CD4-positive, alpha-beta memory T cell (primary cell): ENCODE results near the gene POPDC3. TPM values are rescaled to one million over a fixed set of nuclear protein-coding genes. Genes with fewer than 3 reads are reported as not detected.

Experiments
- CTCF ChIA-PET: fragments of 350-600 bp; sonication (Branson Sonifier 250); formaldehyde crosslinking; loops from one replicate; lab custom pipeline; 2021; ENCODE audit warnings: inconsistent platforms; ENCODE audit not compliant: partially characterized antibody; lab: Charles Lee
- POLR2A ChIA-PET: fragments of 350-600 bp; sonication (Branson Sonifier 250); formaldehyde crosslinking; loops from one replicate; lab custom pipeline; 2021; ENCODE audit not compliant: partially characterized antibody; lab: Charles Lee
- DNase-seq, 5 donors: peaks; one replicate each; pipeline versions ENCODE4 v3.0.0 to v3.0.0-alpha.2; 2020 to 2022; ENCODE audit warnings: mixed read lengths in 1 of 5
- H3K27ac ChIP-seq: one replicate; pipeline ENCODE4 v1.7.0; 2013; ENCODE audit warnings: low read depth, low read length
- H3K27me3 ChIP-seq: 2 replicates; pipeline ENCODE4 v1.7.0; 2013; ENCODE audit warnings: mild to moderate bottlenecking, low read length, moderate library complexity; ENCODE audit not compliant: insufficient read depth
- H3K36me3 ChIP-seq: 2 replicates; pipeline ENCODE4 v1.7.0; 2013; ENCODE audit warnings: mild to moderate bottlenecking, low read length, moderate library complexity; ENCODE audit not compliant: insufficient read depth
- H3K4me1 ChIP-seq: 2 replicates; pipeline ENCODE4 v1.7.0; 2013; ENCODE audit warnings: mild to moderate bottlenecking, low read length, moderate library complexity; ENCODE audit not compliant: insufficient read depth
- H3K4me3 ChIP-seq, 2 donors: one replicate each; pipeline ENCODE4 v1.7.0; 2013; ENCODE audit warnings: low read length in 2 of 2, mild to moderate bottlenecking in 1 of 2
- H3K9me3 ChIP-seq, 2 donors: one replicate each; pipeline ENCODE4 v1.7.0; 2013; ENCODE audit warnings: low read length in 2 of 2, control low read depth in 1 of 2; ENCODE audit not compliant: control insufficient read depth in 1 of 2
- H3K27ac Mint-ChIP-seq, 7 donors: one replicate each; pipeline ENCODE4 v1.8.0; 2020 to 2021; ENCODE audit warnings: mixed read lengths in 7 of 7, mild to moderate bottlenecking in 6 of 7, inconsistent platforms in 3 of 7, moderate library complexity in 3 of 7
- H3K27me3 Mint-ChIP-seq, 2 donors: one replicate each; pipeline ENCODE4 v1.8.0; 2020 to 2021; ENCODE audit warnings: mixed read lengths in 2 of 2
- H3K36me3 Mint-ChIP-seq, 2 donors: one replicate each; pipeline ENCODE4 v1.8.0; 2020 to 2021; ENCODE audit warnings: mixed read lengths in 2 of 2, inconsistent platforms in 1 of 2, mild to moderate bottlenecking in 1 of 2
- H3K4me1 Mint-ChIP-seq, 4 donors: one replicate each; pipeline ENCODE4 v1.8.0; 2020 to 2021; ENCODE audit warnings: mixed read lengths in 4 of 4, mild to moderate bottlenecking in 1 of 4
- H3K4me3 Mint-ChIP-seq, 8 donors: one replicate each; pipeline ENCODE4 v1.8.0; 2020 to 2021; ENCODE audit warnings: mixed read lengths in 8 of 8, mild to moderate bottlenecking in 7 of 8, moderate library complexity in 6 of 8, inconsistent platforms in 3 of 8
- H3K9me3 Mint-ChIP-seq, 8 donors: one replicate each; pipeline ENCODE4 v1.8.0; 2020 to 2021; ENCODE audit warnings: mixed read lengths in 8 of 8, mild to moderate bottlenecking in 5 of 8, inconsistent platforms in 3 of 8, moderate library complexity in 1 of 8
- intact Hi-C: fragments of 100-400 bp; cut with micrococcal nuclease; formaldehyde crosslinking; loops from one replicate; pipeline ENCODE4 v1.15.1; 2023
- polyA plus RNA-seq, 2 donors: library from polyadenylated mRNA; unstranded; fragments of 300-500 nt; fragmentation: Illumina TruSeq; gene quantifications; one replicate each; pipeline ENCODE4 v1.2.3, GENCODE V29; 2021
- total RNA-seq, 2 experiments: library from RNA; stranded (reverse); gene quantifications; one replicate each; pipeline ENCODE4 v1.2.3, GENCODE V29; 2021

POPDC3 gene
- total and polyA plus RNA-seq, 4 experiments from 2014 or later = not detected

- Histone ChIP-seq H3K9me3 (no peaks in the 10 kb centered on the region), H3K4me3 (no peak overlapping the region), H3K27ac (no peak overlapping the region), H3K4me1 (no peaks in the 10 kb centered on the region), H3K36me3 (no peaks in the 10 kb centered on the region), H3K27me3 (no peaks in the 10 kb centered on the region)
- Mint-ChIP-seq H3K27ac (no peak overlapping the region), H3K36me3 (no peaks in the 10 kb centered on the region), H3K9me3 (peaks cover 0 to 5% (median 0%) of the 10 kb centered on the region in 8 donors), H3K4me3 (no peak overlapping the region), H3K27me3 (peaks cover 7 to 10% of the 10 kb centered on the region in 2 donors), H3K4me1 (no peaks in the 10 kb centered on the region)
- intact Hi-C loops = no loop called here
- ChIA-PET CTCF (no interaction called here), POLR2A (no interaction called here)
- DNase-seq = no peak
Measured at GRCh38 chr6:105194591-105194990, 14.8 kb upstream of the POPDC3 start.

- Mint-ChIP-seq H3K36me3 (no peaks in the 10 kb centered on the region), H3K27ac (no peak overlapping the region), H3K9me3 (peaks cover 0 to 5% (median 0%) of the 10 kb centered on the region in 8 donors), H3K27me3 (peaks cover 9 to 10% of the 10 kb centered on the region in 2 donors), H3K4me3 (no peak overlapping the region), H3K4me1 (no peaks in the 10 kb centered on the region)
- Histone ChIP-seq H3K9me3 (no peaks in the 10 kb centered on the region), H3K27ac (no peak overlapping the region), H3K27me3 (no peaks in the 10 kb centered on the region), H3K4me1 (no peaks in the 10 kb centered on the region), H3K36me3 (no peaks in the 10 kb centered on the region), H3K4me3 (no peak overlapping the region)
- intact Hi-C loops = no loop called here
- POLR2A ChIA-PET = no interaction called here
- CTCF ChIA-PET = no interaction called here
- no peak for DNase-seq
Measured at GRCh38 chr6:105194106-105194505, 14.3 kb upstream of the POPDC3 start.

GRCh38 chr6:105193647-105194046 is 13.8 kb upstream of the POPDC3 start:
- CTCF ChIA-PET = interaction anchor here (1.4 kb wide), 1 partner anchor 8 kb away, joined by 3 read pairs; no protein-coding TSS in a partner anchor
- H3K27me3 Mint-ChIP-seq = peaks cover 9 to 10% of the 10 kb centered on the region in 2 donors
- no peaks in the 10 kb centered on the region for H3K9me3 ChIP-seq
- H3K36me3 Mint-ChIP-seq = no peaks in the 10 kb centered on the region
- DNase-seq = no peak
- no peak overlapping the region for H3K27ac Mint-ChIP-seq
- H3K4me3 Mint-ChIP-seq = no peak overlapping the region
- H3K27me3 ChIP-seq = no peaks in the 10 kb centered on the region
- no peak overlapping the region for H3K27ac ChIP-seq
- H3K4me1 Mint-ChIP-seq = no peaks in the 10 kb centered on the region
- POLR2A ChIA-PET = no interaction called here
- no peaks in the 10 kb centered on the region for H3K4me1 ChIP-seq
- peaks cover 0 to 5% (median 0%) of the 10 kb centered on the region in 8 donors for H3K9me3 Mint-ChIP-seq
- intact Hi-C loops = no loop called here
- H3K4me3 ChIP-seq = no peak overlapping the region
- no peaks in the 10 kb centered on the region for H3K36me3 ChIP-seq

- no peaks in the 10 kb centered on the region for H3K9me3 ChIP-seq
- H3K4me1 Mint-ChIP-seq = no peaks in the 10 kb centered on the region
- no peak overlapping the region for H3K4me3 ChIP-seq
- POLR2A ChIA-PET = no interaction called here
- H3K4me3 Mint-ChIP-seq = no peak overlapping the region
- intact Hi-C loops = no loop called here
- H3K36me3 Mint-ChIP-seq = no peaks in the 10 kb centered on the region
- DNase-seq = no peak
- H3K27ac ChIP-seq = no peak overlapping the region
- no peak overlapping the region for H3K27ac Mint-ChIP-seq
- H3K27me3 Mint-ChIP-seq = peaks cover 9 to 10% of the 10 kb centered on the region in 2 donors
- H3K4me1 ChIP-seq = no peaks in the 10 kb centered on the region
- peaks cover 0 to 3% (median 0%) of the 10 kb centered on the region in 8 donors for H3K9me3 Mint-ChIP-seq
- no peaks in the 10 kb centered on the region for H3K36me3 ChIP-seq
- H3K27me3 ChIP-seq = no peaks in the 10 kb centered on the region
- CTCF ChIA-PET = interaction anchor here (1.4 kb wide), 1 partner anchor 9 kb away, joined by 3 read pairs; no protein-coding TSS in a partner anchor
Measured at GRCh38 chr6:105192707-105193465, 13.1 kb upstream of the POPDC3 start.

- Mint-ChIP-seq H3K36me3 (no peaks in the 10 kb centered on the region), H3K4me3 (no peak overlapping the region), H3K27me3 (peaks cover 10 to 12% of the 10 kb centered on the region in 2 donors), H3K9me3 (peaks cover 0 to 3% (median 0%) of the 10 kb centered on the region in 8 donors), H3K4me1 (no peaks in the 10 kb centered on the region), H3K27ac (no peak overlapping the region)
- intact Hi-C loops = no loop called here
- Histone ChIP-seq H3K36me3 (no peaks in the 10 kb centered on the region), H3K4me1 (no peaks in the 10 kb centered on the region), H3K4me3 (no peak overlapping the region), H3K27me3 (no peaks in the 10 kb centered on the region), H3K9me3 (no peaks in the 10 kb centered on the region), H3K27ac (no peak overlapping the region)
- no peak for DNase-seq
- ChIA-PET POLR2A (no interaction called here), CTCF (no interaction called here)
Measured at GRCh38 chr6:105191351-105191750, 11.5 kb upstream of the POPDC3 start.

- peaks cover 4 to 6% of the 10 kb centered on the region in 2 donors for H3K27me3 Mint-ChIP-seq
- no peaks in the 10 kb centered on the region for H3K4me1 Mint-ChIP-seq
- no peak overlapping the region for H3K4me3 Mint-ChIP-seq
- ChIA-PET CTCF (no interaction called here), POLR2A (no interaction called here)
- intact Hi-C loops = no loop called here
- no peaks in the 10 kb centered on the region for H3K36me3 Mint-ChIP-seq
- H3K4me1 ChIP-seq = no peaks in the 10 kb centered on the region
- peaks cover 0 to 3% (median 0%) of the 10 kb centered on the region in 8 donors for H3K9me3 Mint-ChIP-seq
- no peaks in the 10 kb centered on the region for H3K36me3 ChIP-seq
- H3K27me3 ChIP-seq = no peaks in the 10 kb centered on the region
- no peak for DNase-seq
- no peaks in the 10 kb centered on the region for H3K9me3 ChIP-seq
- H3K4me3 ChIP-seq = no peak overlapping the region
- no peak overlapping the region for H3K27ac Mint-ChIP-seq
- H3K27ac ChIP-seq = no peak overlapping the region
Measured at GRCh38 chr6:105189026-105189820, 9.4 kb upstream of the POPDC3 start.

- no peak overlapping the region for H3K27ac Mint-ChIP-seq
- DNase-seq = no peak
- CTCF ChIA-PET = no interaction called here
Measured at GRCh38 chr6:105188251-105188650, 8.4 kb upstream of the POPDC3 start.

More at GRCh38 chr6:105188251-105188650, 8.4 kb upstream of the POPDC3 start:
- Histone ChIP-seq H3K4me1 (no peaks in the 10 kb centered on the region), H3K9me3 (no peaks in the 10 kb centered on the region), H3K4me3 (no peak overlapping the region), H3K27me3 (no peaks in the 10 kb centered on the region), H3K36me3 (no peaks in the 10 kb centered on the region), H3K27ac (no peak overlapping the region)
- intact Hi-C loops = no loop called here
- POLR2A ChIA-PET = no interaction called here
- no peak overlapping the region for H3K4me3 Mint-ChIP-seq
- H3K4me1 Mint-ChIP-seq = no peaks in the 10 kb centered on the region
- H3K27me3 Mint-ChIP-seq = peaks cover 7 to 8% of the 10 kb centered on the region in 2 donors
- peaks cover 0 to under 1% (median 0%) of the 10 kb centered on the region in 8 donors for H3K9me3 Mint-ChIP-seq
- no peaks in the 10 kb centered on the region for H3K36me3 Mint-ChIP-seq
